Nephron (organoid): Measurements from ENCODE around the gene PLB1.
A peak's percentile ranks its signal among the peaks of the same experiment; 100 is the strongest.
"Not testable (repeated sequence)": the region's sequence is repeated elsewhere in the genome, so short reads cannot be mapped to it uniquely, and the experiment has no call there.

Experiments
- H3K27ac Mint-ChIP-seq, 3 experiments: 2 replicates each; pipeline ENCODE4 v1.8.0; 2020; ENCODE audit warnings: mixed read lengths in 3 of 3, mild to moderate bottlenecking in 2 of 3, moderate library complexity in 1 of 3
- H3K27me3 Mint-ChIP-seq: 2 replicates; pipeline ENCODE4 v1.8.0; 2021; ENCODE audit warnings: low read depth, mild to moderate bottlenecking, moderate library complexity, mixed read lengths
- H3K36me3 Mint-ChIP-seq: 2 replicates; pipeline ENCODE4 v1.8.0; 2020; ENCODE audit warnings: low read depth, mixed read lengths
- H3K4me1 Mint-ChIP-seq: 2 replicates; pipeline ENCODE4 v1.8.0; 2020; ENCODE audit warnings: mixed read lengths
- H3K4me3 Mint-ChIP-seq, 3 experiments: 2 replicates each; pipeline ENCODE4 v1.8.0; 2020; ENCODE audit warnings: mild to moderate bottlenecking in 3 of 3, mixed read lengths in 3 of 3, moderate library complexity in 2 of 3
- H3K9me3 Mint-ChIP-seq: 2 replicates; pipeline ENCODE4 v1.8.0; 2020; ENCODE audit warnings: mixed read lengths
- TF ChIP-seq, protein P1 (sequence below), 3 experiments: fragments of 200-600 bp; sonication (generic); IDR thresholded peaks; one replicate each; pipeline ENCODE4 v1.5.0; 2021; ENCODE audit warnings: antibody characterized with exemption in 3 of 3; ENCODE audit not compliant: unreplicated experiment in 3 of 3

Gene PLB1

DNA sequence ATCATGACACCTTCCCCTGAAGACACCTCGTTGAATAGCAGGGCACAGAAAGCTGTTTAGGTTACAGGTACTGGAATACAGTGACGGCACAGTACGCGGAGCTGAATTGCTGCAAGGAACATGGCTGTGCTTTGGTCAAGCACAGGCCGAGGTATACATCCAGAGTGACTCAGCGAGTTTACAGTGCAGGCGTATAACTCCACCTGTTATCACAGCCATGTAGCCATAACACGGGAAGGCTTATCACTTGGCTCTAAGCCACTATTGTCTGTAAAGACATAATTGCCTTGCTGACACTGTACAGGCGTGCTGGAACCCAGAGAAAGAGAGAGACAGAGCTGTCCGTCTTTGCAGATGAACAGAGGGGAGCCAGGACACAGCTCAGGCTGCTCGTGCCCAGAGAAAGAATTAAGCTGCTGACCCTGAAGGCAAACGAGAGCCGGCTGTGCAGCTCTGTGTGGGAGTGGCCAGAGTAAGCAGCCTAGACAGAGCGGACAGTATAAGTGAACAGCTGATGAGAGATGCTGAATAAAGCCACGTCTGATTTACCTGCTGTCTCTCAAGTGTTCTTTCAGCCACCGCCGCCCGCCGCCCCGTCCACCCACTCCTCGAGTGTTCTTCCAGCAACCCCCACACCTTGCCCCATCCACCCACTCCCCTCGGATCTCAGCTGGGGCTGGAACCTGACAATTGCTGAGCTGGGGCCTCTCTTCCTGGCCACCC is 168.4 kb downstream of the PLB1 start:
- H3K4me3 Mint-ChIP-seq = peak overlapping the region; percentile 42 to 58 (median 42)
- TF ChIP-seq, protein P1, sequence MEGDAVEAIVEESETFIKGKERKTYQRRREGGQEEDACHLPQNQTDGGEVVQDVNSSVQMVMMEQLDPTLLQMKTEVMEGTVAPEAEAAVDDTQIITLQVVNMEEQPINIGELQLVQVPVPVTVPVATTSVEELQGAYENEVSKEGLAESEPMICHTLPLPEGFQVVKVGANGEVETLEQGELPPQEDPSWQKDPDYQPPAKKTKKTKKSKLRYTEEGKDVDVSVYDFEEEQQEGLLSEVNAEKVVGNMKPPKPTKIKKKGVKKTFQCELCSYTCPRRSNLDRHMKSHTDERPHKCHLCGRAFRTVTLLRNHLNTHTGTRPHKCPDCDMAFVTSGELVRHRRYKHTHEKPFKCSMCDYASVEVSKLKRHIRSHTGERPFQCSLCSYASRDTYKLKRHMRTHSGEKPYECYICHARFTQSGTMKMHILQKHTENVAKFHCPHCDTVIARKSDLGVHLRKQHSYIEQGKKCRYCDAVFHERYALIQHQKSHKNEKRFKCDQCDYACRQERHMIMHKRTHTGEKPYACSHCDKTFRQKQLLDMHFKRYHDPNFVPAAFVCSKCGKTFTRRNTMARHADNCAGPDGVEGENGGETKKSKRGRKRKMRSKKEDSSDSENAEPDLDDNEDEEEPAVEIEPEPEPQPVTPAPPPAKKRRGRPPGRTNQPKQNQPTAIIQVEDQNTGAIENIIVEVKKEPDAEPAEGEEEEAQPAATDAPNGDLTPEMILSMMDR (IDR thresholded peaks at IDR 0.05; ENCODE audit: unreplicated experiment in 3 of 3) = no peak
- peak overlapping the region; percentile 99 for H3K27ac Mint-ChIP-seq
- H3K36me3 Mint-ChIP-seq = no peaks in the 10 kb centered on the region
- no peaks in the 10 kb centered on the region for H3K9me3 Mint-ChIP-seq
- H3K4me1 Mint-ChIP-seq = peaks cover 61% of the 10 kb centered on the region
- no peaks in the 10 kb centered on the region for H3K27me3 Mint-ChIP-seq

DNA sequence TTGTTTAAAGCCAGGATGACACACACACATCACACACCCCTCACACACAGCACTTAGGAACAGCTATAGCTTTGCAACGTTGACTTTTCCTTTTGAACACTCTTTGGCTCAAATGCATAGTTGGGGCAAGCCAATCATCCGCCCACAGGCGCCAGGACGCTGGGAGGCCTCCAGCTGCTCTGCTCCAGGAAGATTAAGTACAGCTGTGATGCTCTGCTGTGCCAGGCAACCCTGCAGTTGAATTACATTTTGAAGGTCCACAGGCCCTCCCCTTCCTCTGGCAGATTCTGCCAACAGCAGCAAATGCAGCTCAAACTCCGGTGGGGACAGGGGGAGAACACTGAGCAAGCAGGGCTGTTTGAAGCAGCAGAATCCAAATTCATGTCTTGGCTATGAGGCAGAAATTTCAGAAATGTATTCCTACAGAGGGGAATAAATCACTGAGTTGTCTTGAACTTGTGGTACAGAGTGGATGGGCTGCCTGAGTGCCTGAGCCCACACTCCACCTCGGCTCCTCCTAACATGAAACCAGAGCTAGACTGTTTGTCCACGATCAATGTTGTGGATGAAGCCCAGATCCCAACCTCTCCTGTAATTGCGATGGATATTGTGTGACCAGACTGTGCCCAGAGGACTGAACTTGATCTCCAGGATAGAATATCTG is 169.3 kb downstream of the PLB1 start:
- Mint-ChIP-seq H3K27ac (peak overlapping the region; percentile 99), H3K9me3 (no peaks in the 10 kb centered on the region), H3K4me1 (peaks cover 61% of the 10 kb centered on the region), H3K36me3 (no peaks in the 10 kb centered on the region), H3K4me3 (peak overlapping the region; percentile 42 to 58 (median 42)), H3K27me3 (no peaks in the 10 kb centered on the region)
- TF ChIP-seq, protein P1 (IDR thresholded peaks at IDR 0.05; ENCODE audit: unreplicated experiment in 3 of 3) = no peak

DNA sequence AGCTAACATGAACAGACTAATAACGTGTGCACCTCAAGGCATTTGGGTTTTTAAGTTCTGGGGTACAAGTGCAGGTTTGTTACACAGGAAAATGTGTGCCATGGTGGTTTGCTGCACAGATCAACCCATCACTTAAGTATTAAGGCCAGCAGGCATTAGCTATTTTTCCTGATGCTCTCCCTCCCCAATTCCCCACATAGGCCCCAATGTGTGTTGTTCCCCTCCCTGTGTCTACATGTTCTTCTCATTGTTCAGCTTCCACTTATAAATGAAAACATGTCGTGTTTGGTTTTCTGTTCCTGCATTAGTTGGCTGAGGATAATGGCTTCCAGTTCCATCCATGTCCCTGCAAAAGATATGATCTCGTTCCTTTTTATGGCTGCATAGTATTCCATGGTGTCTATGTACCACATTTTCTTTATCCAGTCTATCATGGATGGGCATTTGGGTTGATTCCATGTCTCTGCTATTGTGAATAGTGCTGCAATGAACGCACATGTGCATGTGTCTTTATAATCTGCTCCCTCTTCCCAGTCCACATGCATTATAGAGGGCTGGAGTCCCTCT is 170.0 kb downstream of the PLB1 start:
- not testable (repeated sequence) for H3K27me3 Mint-ChIP-seq, H3K36me3 Mint-ChIP-seq, H3K9me3 Mint-ChIP-seq
- peak overlapping the region; percentile 99 for H3K27ac Mint-ChIP-seq
- H3K4me1 Mint-ChIP-seq = peaks cover 68% of the 10 kb centered on the region
- peak overlapping the region in 2 of 3 experiments; percentile 4 to 54 for H3K4me3 Mint-ChIP-seq

DNA sequence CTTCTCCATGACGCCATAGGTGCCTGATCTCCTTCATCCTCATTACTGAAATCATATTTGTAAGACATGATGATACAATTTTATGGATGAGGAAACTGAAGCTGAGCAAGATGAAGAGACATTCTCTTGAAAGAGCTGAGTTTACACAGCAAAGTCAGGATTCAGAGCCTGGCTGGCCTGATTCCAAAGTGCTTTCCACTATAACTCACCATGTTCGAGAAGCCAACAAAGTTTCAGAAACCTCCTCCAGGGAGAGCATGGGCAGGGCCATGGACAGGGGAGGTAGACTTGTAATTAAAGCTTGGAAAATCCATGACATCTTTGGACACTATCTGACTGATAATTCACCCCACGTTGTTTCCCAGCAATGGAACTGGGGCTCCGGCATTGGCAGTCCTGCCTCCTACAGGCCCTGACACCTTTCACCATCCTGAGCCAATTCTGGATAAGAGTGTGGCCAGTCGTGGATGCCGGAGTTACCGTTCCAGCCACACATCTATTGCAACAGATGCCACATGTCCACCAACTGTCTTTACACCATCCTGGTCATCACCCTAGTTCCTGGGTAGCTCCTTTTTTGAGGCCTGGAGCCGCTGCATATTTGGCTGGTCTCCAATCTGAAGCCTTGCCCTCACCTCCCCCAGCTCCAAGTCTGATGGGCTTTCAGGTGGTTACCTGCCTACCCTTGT is 170.8 kb downstream of the PLB1 start:
- H3K4me3 Mint-ChIP-seq = no peak overlapping the region
- TF ChIP-seq, protein P1 (IDR thresholded peaks at IDR 0.05; ENCODE audit: unreplicated experiment in 3 of 3) = no peak
- H3K4me1 Mint-ChIP-seq = peaks cover 72% of the 10 kb centered on the region
- H3K27ac Mint-ChIP-seq = peak overlapping the region; percentile 99
- peaks cover under 1% of the 10 kb centered on the region for H3K36me3 Mint-ChIP-seq
- no peaks in the 10 kb centered on the region for H3K27me3 Mint-ChIP-seq
- peaks cover 5% of the 10 kb centered on the region for H3K9me3 Mint-ChIP-seq

DNA sequence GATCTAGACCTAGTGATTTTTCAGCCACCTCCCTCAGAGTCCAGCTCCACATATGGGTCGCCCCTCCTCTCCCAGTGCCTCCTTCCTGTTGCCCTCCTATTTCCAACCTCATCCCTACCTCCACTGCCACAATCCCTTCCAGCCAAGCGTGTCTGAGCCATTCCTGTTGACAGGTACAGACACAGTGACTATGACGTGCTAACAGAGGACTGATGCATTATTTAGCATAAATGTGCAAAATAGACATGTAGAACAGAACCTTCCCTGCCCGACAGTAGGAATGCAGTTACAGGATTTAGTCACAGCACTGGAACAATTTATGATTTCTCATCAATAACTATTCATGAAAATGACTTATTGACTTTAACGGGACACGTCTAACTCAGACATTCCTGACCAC is 171.4 kb downstream of the PLB1 start:
- peaks cover 8% of the 10 kb centered on the region for H3K9me3 Mint-ChIP-seq
- peak overlapping the region; percentile 99 for H3K27ac Mint-ChIP-seq
- TF ChIP-seq, protein P1 (IDR thresholded peaks at IDR 0.05; ENCODE audit: unreplicated experiment in 3 of 3) = no peak
- H3K4me3 Mint-ChIP-seq = no peak overlapping the region
- peaks cover 4% of the 10 kb centered on the region for H3K36me3 Mint-ChIP-seq
- peaks cover 68% of the 10 kb centered on the region for H3K4me1 Mint-ChIP-seq
- no peaks in the 10 kb centered on the region for H3K27me3 Mint-ChIP-seq
